ELF-1 (cell line): ENCODE measurements around the gene CCDC110.

Source experiments
- DNase-seq: peaks from one replicate; pipeline ENCODE4 v3.0.0-alpha.2; 2016; ENCODE audit warnings: low read depth, low spot score

CCDC110 gene

DNA sequence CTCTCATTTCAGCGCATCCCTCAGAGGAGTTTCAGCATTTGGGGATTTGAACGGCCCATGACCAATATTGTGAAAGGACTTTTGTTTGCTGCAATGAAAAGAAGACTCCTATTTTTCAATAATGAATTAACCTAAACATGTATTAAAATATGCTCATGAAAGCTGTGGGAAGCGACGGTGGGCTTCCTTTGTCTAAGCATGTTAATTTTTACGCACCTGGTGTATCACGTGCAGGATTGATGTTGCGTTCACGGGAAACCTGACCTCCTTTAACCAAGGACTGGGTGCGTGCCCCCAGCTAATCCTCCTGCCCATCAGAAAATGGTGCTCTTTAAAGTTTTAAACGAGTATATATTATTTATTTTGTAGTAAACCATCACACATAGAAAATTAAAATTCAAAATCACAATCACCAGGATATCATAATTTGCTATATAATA, 590 bp upstream of the CCDC110 start:
- no peak for DNase-seq

GRCh38 chr4:185470501-185471195, 885 bp downstream of the CCDC110 start:
- DNase-seq: peak; percentile 57

- DNase-seq: no peak
Measured at GRCh38 chr4:185469580-185470154, 1.9 kb downstream of the CCDC110 start.

DNA sequence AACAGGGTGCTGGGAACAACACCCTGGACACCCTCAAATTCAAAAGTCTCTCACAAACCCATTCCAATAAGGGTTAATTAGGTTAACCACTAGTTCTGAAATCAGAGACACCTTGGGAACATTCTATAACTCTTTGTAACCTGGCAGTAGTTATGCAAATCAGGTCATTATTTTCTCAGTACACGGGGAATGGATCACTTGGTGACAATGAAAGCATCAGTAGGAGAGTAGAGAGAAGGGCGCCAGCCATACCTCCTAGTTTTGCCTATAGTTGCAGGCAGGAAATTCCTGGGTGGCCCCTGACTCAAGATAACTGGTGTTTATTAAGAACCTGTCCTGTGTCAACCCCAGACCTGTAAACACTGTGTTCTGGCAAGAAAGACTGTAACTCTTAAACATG, 2.5 kb downstream of the CCDC110 start:
- no peak for DNase-seq

GRCh38 chr4:185467991-185468390, 3.5 kb downstream of the CCDC110 start:
- no peak for DNase-seq

DNA sequence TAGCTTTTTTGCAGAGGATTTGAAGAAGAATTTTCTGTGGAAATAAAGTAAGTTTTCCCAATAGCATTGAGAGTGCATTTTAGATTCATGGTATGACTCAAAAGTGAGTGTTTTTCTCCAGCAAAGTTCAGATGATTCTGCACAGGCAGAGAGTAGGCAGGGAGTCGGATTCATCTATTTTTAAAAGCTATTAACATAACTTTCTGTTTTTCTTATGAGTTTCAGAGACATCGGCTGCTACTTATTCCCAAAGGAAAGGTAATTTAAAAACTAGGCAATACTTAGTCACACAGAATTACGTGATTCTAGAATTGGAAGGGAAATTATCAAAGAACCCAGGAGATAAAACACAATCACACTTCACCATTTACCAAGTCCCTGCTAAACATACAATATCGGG, 4.4 kb downstream of the CCDC110 start:
- no peak for DNase-seq

- DNase-seq: no peak
Measured at GRCh38 chr4:185465707-185466106, 5.8 kb downstream of the CCDC110 start.

GRCh38 chr4:185464887-185465286, 6.6 kb downstream of the CCDC110 start:
- no peak for DNase-seq

- DNase-seq: peak; percentile 28
Measured at GRCh38 chr4:185464183-185464582, 7.3 kb downstream of the CCDC110 start.

- DNase-seq: no peak
Measured at GRCh38 chr4:185463541-185463940, 8.0 kb downstream of the CCDC110 start.

- DNase-seq: no peak
Measured at GRCh38 chr4:185461565-185461964, 10.0 kb downstream of the CCDC110 start.

- DNase-seq: no peak
Measured at GRCh38 chr4:185457136-185457535, 14.4 kb downstream of the CCDC110 start.

DNA sequence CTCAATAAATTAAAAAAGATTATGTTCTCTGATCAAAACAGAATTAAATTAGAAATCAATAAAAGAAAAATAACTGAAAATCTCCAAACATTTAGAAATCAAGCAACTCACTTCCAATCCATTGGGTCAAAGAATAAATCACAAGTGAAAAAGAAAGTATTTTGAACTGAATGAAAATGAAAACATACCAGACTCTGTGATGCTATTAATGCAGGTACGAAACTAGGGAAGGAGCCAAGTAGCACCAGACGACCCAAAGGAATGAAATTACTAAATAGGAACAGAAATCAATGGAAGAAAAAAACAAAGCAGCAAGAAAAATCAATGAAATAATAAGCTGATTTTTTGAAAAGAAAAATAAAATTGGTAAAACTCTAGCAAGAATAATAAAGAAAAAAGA, 15.4 kb downstream of the CCDC110 start:
- DNase-seq: no peak

- no peak for DNase-seq
Measured at GRCh38 chr4:185445209-185445608, 26.3 kb downstream of the CCDC110 start.

DNA sequence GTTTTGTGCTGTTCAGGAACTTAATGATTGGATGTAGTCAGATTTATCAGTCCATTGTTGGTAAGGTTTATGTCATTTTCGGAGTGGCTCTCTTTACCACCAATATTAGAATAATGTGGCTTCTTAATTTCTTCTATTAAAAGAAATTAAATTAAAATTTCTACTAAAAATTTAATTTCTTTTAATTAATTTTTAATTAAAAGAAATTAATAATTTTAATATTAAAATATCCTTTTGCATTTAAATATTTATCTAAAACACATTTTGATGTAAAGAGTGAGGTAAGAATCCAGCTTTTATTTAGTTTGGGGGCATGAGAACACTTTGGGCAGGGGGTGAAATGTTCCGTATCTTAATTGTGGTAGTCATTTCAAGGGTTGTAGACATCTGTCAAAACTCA, 30.1 kb downstream of the CCDC110 start:
- no peak for DNase-seq

- no peak for DNase-seq
Measured at GRCh38 chr4:185437809-185438208, 33.7 kb downstream of the CCDC110 start.

GRCh38 chr4:185435466-185435865, 36.1 kb downstream of the CCDC110 start:
- no peak for DNase-seq

GRCh38 chr4:185429660-185430059, 41.9 kb downstream of the CCDC110 start:
- DNase-seq: peak; percentile 5

- no peak for DNase-seq
Measured at GRCh38 chr4:185426960-185427688, 44.4 kb downstream of the CCDC110 start.

DNA sequence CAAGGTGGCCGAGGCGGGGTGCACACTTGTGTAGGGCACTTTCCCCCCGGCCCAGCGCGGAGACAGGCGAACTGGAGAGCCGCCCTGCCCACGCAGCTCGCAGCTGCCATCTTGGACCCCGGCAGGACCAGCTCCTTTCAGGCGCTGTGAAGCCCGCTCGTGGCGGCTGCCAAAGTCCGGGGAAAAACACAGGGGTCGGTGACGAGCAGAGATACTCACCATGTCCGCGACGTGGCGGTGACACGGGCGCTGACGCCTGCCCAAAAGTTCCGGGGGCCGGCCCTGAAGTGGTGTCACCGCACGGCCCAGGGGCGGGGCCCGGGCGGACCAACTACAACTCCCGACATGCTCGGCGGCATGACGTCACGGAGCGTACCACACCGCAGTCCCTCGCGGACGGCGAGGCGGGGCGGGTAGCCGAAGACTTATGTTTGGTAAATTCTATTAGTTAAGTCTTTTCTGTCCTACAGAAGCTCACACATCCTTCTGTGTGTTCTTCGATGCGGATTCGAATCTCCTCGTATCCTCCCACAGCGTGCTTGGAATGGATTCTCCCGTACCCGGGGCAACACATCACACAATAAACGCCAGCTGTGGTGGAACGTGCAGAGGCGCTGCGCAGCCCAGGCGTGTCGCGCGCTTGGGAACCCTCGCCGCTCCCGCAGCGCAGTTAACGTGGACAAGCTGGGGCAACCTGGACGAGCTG, 45.7 kb downstream of the CCDC110 start, which contains the start of gene UFSP2:
Gene UFSP2, minus strand, starts transcription at position 318 of the 706 bp plus-strand sequence. Its CDS starts 96 bp downstream, at position 222.
- DNase-seq: peak; percentile 94

DNA sequence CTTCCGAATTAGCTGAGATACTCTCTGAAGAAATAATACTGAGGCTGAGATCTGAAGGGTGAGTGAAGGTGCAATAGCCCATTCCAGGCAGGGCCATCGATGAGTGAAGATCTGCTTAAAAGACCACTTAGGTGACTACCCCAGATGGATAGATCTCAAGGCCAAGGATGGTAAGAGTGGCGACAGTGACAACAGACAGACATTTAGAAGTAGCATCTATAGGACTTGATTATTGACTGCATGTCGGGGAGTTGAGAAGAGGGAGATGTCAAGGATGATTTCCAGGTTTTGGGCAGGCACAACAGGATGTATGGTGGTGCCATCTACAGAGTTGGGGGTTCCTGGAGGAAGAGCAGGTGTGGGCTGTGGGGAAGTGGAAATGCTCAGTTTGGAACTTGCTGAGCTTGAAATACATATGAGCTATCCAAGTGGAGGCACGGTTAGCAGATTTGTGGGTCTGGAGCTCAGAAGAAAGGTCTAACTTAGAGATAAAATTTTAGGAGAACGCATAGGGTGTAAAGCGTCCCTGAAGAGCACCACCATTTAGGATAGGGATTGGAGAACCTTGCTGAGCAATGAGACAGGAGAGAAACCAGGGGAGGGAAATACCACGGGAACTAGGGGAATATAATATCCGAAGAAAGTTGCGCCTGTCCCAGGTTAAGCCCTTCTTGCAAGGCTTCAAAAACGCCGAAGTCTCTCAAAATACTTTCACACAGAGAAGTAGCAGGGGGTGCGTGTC, 46.5 kb downstream of the CCDC110 start:
- DNase-seq: no peak
